UCSD-AML1 (cell line): ENCODE data around the gene AKT3.

Experiments used
- DNase-seq: peaks from one replicate; lab custom pipeline; 2025; ENCODE audit not compliant: unreplicated experiment; lab: John Stamatoyannopoulos, UW

Gene AKT3

DNA sequence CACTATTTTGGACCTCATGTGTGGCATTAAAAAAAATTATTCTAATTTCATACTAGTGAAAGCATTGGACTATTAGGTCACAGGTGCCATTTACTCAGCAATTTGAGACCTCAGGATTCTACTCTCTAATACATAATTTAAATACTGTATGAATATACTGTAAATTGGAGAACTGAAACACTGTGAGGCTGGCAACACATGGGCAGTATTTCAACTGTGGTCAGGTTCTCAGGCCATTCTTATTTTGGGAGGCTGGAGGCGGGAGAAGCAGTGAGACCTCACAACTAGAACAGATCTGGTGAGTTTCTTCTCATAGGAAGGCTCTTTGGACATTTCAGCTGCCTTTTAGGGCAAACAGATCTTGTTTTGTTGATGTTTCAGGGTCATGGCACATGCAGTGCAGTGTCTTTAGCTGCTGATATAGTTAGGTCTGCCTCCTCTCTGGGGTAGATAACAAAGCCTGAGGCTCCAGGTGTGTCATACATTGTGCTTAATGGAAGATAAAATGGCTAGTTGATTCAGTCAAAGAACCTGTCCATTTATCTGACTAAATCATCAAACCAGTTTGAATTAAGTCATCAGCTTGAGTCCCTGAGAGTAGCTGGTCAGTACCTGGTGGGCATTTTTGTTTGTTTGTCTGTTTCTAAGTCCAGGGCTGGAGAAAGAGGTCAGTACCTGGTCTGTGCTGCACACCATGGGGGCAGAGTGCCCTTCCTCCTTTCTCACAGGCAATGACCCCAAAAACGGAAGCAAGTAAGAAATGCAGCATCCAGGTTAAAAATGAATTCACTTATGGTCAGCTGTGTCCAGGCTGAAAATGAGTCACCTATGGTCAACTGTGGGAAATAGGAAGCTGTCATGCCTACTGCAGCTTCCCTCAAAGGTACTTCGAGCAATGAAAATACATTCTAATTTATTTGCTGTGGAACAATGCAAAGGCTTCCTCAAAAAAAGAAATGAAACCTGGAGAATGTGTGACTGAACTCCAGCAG lies 378.0 kb downstream of the AKT3 start:
- no peak for DNase-seq

- DNase-seq = no peak
Measured at GRCh38 chr1:243471026-243471685, 378.9 kb downstream of the AKT3 start.

- no peak for DNase-seq
Measured at GRCh38 chr1:243470502-243470901, 379.5 kb downstream of the AKT3 start.

- DNase-seq = no peak
Measured at GRCh38 chr1:243469497-243469896, 380.5 kb downstream of the AKT3 start.

DNA sequence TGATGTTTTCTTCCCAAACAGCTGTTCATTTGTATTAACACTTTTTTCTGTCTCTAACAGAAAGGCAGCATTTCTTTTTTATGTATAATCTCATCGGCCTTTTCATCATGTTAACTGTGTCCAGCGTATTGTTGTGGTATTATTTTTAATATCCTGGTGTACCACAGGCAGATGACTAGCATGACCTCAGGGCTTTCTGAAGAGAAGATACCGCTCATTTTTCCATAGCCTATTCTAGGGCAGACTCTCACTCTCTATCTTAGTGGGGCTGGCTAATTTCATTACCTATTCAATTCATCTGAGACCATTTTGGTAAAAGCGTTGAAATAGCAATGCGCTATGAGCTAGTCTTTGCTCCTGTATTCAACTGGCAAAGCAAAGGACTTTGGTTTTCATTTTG lies 384.3 kb downstream of the AKT3 start:
- no peak for DNase-seq

DNA sequence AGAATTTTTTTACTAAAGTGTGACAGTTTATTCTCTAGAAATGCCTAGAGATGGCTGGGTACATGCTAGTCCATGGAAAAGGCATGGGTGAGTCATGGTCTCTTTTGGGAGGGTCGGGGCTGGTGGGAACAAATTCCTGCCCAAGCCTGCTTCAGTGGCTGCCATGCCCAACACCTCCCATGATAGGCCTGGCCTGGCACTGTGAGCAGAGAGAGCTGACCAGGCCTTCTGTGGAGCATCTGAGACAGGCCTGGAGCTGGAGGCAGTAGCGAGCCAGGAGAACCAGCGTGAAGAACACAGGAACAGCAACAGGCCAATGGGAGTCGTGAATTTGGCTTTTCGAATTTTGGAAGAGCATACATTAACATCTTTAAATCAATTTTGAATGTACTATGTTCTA lies 385.0 kb downstream of the AKT3 start:
- DNase-seq = no peak

DNA sequence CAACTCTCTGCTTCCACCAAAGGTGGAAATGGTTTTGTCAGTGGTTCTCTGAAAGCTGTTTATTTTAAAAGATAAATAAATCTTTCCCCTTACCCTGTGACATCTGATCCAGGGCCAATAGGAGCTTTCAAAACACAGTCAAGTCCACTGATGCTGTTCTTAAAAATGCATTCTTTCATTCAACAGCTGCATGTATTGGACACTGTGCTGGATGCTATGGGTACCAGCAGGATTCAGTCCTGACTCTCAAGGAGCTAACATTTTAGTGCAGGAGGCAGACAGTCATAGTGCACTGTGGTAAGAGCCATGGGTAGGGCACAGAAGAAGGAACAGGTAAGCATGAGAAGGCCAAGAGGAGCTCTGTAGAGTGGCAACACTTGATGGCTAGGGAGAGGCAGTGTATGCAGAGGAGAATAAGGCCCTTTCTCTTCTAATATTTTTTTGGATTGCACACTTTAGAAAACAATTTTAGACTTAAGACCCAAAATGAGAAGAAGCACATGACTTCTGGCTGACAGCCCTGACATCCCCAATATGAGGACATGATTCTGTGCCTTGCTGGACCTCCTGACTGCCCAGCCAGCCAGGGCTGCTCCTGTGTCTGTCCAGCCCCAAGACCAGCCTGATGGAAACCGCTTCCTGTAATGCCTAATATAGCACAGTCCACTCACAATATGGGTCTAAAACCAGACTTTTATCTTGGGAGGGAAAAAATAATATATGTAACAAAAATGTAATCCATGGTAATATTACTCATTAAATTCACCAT lies 386.9 kb downstream of the AKT3 start:
- DNase-seq = no peak

DNA sequence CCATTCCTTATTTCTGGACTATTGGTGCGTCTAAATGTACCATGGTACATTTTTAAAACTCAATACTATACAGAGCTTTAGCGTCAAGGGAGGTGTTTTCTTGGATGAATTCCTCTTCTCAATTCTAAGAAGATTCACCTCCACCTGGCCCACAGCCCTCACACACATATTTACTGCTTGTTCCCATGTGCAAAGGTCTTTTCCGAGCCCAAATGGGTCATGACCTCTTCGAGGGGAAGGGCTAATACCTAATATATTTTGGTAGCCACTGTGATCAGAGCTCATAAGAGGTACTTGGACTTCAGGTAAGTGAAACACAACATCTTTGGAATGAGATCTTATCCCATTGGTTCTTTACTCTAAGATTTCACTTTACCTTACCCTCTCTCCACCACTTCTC lies 388.3 kb downstream of the AKT3 start:
- no peak for DNase-seq

GRCh38 chr1:243459059-243459458 lies 391.0 kb downstream of the AKT3 start:
- DNase-seq = peak; percentile 28

- no peak for DNase-seq
Measured at GRCh38 chr1:243457363-243457982, 392.6 kb downstream of the AKT3 start.

GRCh38 chr1:243455760-243456651 lies 394.0 kb downstream of the AKT3 start:
- DNase-seq = no peak

DNA sequence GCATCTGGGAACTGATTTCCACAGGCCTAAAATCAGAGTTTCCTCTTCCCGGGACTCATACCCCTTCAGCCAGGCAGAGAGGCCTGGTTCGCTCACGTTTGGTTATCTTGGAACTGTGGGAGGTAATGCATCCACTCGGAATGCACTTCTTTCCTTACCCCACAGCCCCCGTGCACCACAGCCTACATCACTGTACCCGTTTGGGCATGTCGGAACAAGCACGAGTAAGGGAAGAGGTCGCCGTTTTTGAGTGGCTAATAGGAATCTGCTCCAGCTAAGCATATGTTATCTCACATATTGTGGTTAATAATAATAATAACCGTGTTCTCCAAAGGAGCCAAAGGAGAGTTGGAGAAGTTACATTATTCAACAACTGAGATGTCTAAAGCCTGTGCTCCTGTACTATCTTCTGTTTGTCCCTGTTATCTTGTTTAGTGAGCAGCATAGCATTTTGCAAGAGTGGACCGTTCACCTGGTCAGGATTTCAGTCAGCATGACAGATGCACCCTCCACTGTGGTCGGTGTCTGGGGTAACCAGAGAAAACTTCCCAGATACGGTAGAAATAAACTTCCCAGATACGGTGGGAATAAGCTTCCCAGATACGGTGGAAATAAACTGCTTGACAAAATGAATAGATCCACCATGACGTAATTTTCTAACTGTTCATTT lies 395.6 kb downstream of the AKT3 start:
- DNase-seq = no peak

- DNase-seq = no peak
Measured at GRCh38 chr1:243452092-243452491, 398.0 kb downstream of the AKT3 start.

DNA sequence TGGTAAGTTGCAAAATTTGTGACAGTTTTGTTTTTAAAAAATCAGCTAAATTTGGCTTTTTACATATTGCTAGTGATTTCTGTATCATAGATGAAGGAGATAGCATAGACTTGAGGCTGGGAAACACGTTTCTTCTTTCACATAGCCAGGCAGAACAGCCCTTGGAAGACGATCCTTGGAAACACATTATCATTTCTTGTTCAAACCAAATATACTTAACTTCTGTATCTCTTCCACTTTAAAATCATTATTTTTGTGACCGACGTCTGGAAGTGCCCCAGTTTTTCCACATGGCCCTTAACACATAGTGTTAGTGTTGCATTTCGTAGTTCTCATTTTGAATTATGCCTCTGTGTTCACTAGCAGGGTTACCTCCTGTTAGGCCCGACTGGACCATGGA lies 400.7 kb downstream of the AKT3 start:
- DNase-seq = no peak

DNA sequence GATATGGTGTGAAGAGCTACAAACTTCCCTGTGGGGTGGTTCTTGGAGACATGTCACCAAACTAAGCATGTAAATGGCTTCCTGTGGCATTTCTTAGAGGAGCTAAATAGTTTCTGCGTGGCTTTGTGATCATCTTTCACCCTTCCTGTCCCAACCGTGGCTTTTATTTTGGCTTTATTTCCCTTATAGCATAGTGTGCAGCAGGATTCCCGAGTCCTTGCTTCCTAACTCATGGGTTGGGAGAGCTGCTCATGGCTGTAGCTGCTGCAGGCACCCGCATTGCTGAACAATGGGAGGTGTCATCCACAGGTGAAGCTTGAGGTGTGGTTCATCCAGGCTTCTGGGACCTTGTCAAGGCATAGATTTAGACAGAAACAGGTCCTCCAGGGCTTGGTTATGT lies 402.2 kb downstream of the AKT3 start:
- no peak for DNase-seq

DNA sequence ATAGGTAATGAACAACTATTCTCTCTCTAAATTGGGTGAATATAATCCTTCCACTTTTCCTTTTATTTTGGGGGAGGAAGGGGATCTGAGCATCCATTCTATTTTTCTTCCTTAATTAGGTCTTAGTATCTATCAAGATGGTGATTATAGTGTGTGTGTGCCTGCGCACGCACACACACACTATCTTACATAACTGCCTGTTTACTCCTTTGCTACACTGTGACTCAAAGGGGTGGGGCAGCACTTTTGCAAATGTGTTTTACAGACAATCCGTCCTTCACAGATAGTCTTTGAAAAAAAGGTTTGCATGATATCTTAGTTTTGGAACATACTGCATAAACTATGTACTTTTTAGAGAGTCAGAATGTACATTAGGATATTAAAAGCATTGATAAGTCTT lies 402.7 kb downstream of the AKT3 start:
- no peak for DNase-seq

DNA sequence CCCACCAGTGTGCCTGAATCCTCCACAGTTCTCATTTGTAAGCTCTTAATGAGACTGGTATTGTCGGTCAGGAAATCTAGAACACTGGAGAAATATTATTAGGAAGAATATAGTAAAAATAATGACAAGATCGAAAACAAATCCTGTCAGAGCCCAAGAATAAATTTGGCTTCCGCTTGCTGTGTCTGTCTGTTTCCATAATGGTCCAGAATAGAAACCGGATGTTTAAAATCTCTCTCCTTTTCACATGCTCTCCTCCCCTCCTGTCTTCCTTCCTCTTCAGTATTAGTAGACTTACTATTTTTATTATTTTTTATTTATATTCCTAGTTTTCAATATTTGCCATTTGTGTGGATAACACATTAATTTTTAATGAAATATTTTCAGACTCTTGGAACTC lies 406.5 kb downstream of the AKT3 start:
- DNase-seq = no peak

- DNase-seq = no peak
Measured at GRCh38 chr1:243441601-243442000, 408.4 kb downstream of the AKT3 start.

DNA sequence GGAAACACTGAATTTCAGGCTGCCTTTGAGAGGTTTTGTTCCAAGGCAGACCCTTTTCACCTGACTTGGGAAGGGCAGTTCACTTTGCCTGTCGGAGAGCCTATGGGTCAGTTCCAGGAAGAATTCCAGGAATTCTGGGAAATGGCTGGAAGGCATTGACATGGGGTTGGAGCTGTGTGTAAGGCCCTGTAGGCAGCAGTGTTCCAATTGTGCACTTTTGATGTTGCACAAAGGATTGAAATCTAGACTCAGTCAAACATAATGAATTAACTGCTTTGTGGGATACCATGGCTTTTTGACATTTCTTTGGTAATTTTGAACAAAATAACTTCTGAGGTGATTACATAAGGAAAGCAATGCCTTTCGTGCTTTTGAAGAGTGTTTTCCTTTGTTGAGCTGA lies 409.6 kb downstream of the AKT3 start:
- no peak for DNase-seq

GRCh38 chr1:243438815-243439214 lies 411.2 kb downstream of the AKT3 start:
- DNase-seq = no peak
